Measurements from ENCODE around the gene HLA-DMA. TPM values are rescaled to one million over a fixed set of nuclear protein-coding genes. Genes with fewer than 3 reads are reported as not detected.

The HLA-DMA gene
- total RNA-seq, 6 donors from 2014 or later: 83.7 to 271 (median 134) TPM

- TF ChIP-seq CTCF (IDR thresholded peaks at IDR 0.05): peak; percentile 24 to 77 (median 60)
- peak in 2 of 4 donors; percentile 21 to 70 for TF ChIP-seq POLR2A (IDR thresholded peaks at IDR 0.05)
- no peak for TF ChIP-seq EP300 (IDR thresholded peaks at IDR 0.05)
- TF ChIP-seq POLR2AphosphoS5 (IDR thresholded peaks at IDR 0.05): peak; percentile 70 to 71
- ATAC-seq (ENCODE audit: low FRiP score in 2 of 2) (peak in 1 of 2 donors; percentile 37), DNase-seq (peak; percentile 69 to 77)
- H3K27me3 ChIP-seq: no peaks in the 10 kb centered on the region
- peaks cover 2 to 28% (median 12%) of the 10 kb centered on the region in 4 donors for H3K36me3 ChIP-seq
- peak overlapping the region; percentile 98 to 100 (median 98) for H3K27ac ChIP-seq
- no peaks in the 10 kb centered on the region for H3K9me3 ChIP-seq
- peak overlapping the region; percentile 71 to 93 (median 84) for H3K4me3 ChIP-seq
- H3K4me1 ChIP-seq: peaks cover 23 to 27% (median 25%) of the 10 kb centered on the region in 4 donors
- 0 to 1% methylated on average over 17 to 19 of the region's 19 CpGs for WGBS, 2 donors
Measured at GRCh38 chr6:32969685-32970412, 17.0 kb upstream of the HLA-DMA start.

DNA sequence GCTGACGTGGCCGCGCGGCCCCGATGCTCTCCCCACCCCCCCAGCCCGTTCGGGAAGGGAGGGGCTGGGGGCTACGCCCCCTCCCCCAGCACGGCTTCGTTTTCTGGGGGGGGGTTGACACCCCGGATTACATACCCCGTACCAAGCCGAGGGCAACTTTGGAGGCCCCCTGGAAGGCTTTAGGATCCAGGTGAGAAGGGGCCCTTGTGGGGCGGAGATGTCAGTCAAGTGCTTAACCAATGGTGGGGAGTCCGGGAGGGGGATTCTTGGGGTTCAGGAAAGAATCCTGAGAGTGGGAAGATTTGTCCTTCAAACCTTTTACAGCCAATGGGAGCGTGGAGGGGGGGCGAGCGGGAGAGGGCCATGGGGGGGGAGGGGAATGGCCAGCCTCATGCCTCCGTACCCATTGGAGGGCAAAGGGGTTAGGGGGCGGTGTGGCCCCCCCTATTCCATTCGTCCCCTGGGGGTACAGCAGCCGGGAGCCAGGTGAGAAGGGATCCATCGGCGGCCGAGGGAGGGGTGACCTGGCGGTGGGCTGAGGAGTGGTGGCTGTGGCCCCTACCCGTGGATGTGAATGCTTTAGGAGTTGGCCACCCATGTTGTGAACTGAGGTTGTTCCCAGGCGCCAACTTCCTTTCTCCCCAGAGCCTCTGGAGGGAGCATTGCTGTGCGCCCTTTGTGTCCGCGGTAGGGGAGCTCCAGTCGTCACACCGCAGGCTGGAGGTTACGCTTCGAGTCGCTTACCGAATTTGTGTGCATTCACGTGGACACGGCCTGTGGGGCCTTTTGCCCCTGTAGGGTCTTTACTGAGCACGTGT is 16.2 kb upstream of the HLA-DMA start:
- H3K27me3 ChIP-seq: no peaks in the 10 kb centered on the region
- TF ChIP-seq EP300 (IDR thresholded peaks at IDR 0.05) (no peak), CTCF (IDR thresholded peaks at IDR 0.05) (peak in 2 of 6 experiments; percentile 13 to 31), POLR2A (IDR thresholded peaks at IDR 0.05) (peak in 2 of 4 donors; percentile 31 to 58), POLR2AphosphoS5 (IDR thresholded peaks at IDR 0.05) (peak in 1 of 2 donors; percentile 4)
- H3K4me1 ChIP-seq: peaks cover 26 to 28% (median 27%) of the 10 kb centered on the region in 4 donors
- 0 to 1% methylated on average over 16 to 27 of the region's 40 CpGs for WGBS, 2 donors
- peak overlapping the region; percentile 98 to 100 (median 98) for H3K27ac ChIP-seq
- H3K9me3 ChIP-seq: no peaks in the 10 kb centered on the region
- peaks cover 0 to 20% (median 6%) of the 10 kb centered on the region in 4 donors for H3K36me3 ChIP-seq
- ATAC-seq (ENCODE audit: low FRiP score in 2 of 2) (peak; percentile 59 to 68), DNase-seq (peak; percentile 74 to 85)
- H3K4me3 ChIP-seq: peak overlapping the region; percentile 71 to 93 (median 84)

DNA sequence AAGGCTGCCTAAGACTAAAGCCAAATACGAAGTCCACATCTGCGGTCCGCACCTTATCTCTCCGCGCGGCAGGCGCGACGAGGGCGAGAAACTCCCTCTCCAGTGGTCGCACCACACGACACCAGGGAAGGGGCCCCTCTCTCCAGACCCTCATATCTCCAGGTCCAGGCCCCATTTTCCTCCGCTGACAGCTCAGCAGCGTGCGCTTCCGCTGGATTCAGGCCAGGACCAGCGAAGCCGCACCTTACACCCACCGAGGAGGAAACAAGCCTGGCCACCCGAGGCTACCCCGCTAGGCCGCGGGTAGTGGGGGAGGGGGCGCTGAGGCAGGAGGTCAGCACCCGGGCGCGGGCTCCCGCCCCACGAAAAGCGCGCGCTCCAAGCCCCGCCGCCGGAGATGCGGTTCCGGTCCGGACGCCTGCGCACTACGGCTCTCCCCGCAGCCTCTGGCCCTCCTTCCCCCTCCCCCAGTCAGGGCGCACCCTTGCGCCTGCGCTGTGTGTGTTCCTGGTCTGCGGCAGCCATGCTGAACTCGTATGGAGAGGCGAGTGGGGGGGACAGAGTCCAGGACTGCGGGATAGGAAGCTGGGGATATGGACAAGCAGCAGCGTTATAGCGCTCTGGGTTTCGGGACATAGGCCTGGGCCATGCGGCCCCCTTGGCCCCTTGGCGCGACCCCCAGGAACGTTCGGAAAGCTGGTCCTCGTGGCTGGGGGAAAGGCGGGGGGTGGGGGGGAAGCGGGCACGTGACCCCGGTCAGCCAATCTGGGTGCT is 15.4 kb upstream of the HLA-DMA start, which contains the start of gene BRD2:
BRD2 (plus strand) TSS at position 502 of the 774 bp plus-strand sequence. CDS start 4,305 bp downstream, outside the sequence.
- 0% methylated on average over 5 to 41 of the region's 62 CpGs for WGBS, 2 donors
- TF ChIP-seq EP300 (IDR thresholded peaks at IDR 0.05) (peak in 1 of 4 donors; percentile 48), POLR2AphosphoS5 (IDR thresholded peaks at IDR 0.05) (peak; percentile 89 to 94), POLR2A (IDR thresholded peaks at IDR 0.05) (peak; percentile 77 to 98 (median 90)), CTCF (IDR thresholded peaks at IDR 0.05) (peak in 2 of 6 experiments; percentile 13 to 23)
- peak; percentile 81 to 88 for ATAC-seq (ENCODE audit: low FRiP score in 2 of 2)
- Histone ChIP-seq H3K4me3 (peak within 1 kb of the TSS; percentile 71 to 93 (median 84)), H3K9me3 (no peaks in the 10 kb centered on the region), H3K27ac (peak within 1 kb of the TSS; percentile 98 to 100 (median 98)), H3K36me3 (peaks cover 0 to 12% (median 6%) of the 10 kb centered on the region in 4 donors), H3K27me3 (no peaks in the 10 kb centered on the region), H3K4me1 (peaks cover 28 to 34% (median 33%) of the 10 kb centered on the region in 4 donors)
- DNase-seq: peak; percentile 95 to 98
